Ishikawa (cell line): ENCODE data around the gene CIAO3.

Experiments used
- CEBPB ChIP-seq: IDR thresholded peaks from 2 replicates; pipeline ENCODE4 v1.6.1; 2012
- CREB1 ChIP-seq: IDR thresholded peaks from 2 replicates; pipeline ENCODE4 v1.6.1; 2012; ENCODE audit warnings: low read depth
- EGR1 ChIP-seq: IDR thresholded peaks from 2 replicates; pipeline ENCODE4 v1.6.1; 2012
- EP300 ChIP-seq: IDR thresholded peaks from 2 replicates; pipeline ENCODE4 v1.6.1; 2012; ENCODE audit warnings: borderline replicate concordance
- FOXM1 ChIP-seq: IDR thresholded peaks from 2 replicates; pipeline ENCODE4 v1.6.1; 2012; ENCODE audit warnings: low read depth, borderline replicate concordance
- NFIC ChIP-seq: IDR thresholded peaks from 2 replicates; pipeline ENCODE4 v1.6.1; 2012
- RAD21 ChIP-seq: IDR thresholded peaks from 2 replicates; pipeline ENCODE4 v1.6.1; 2012; ENCODE audit warnings: low read depth
- REST ChIP-seq: IDR thresholded peaks from 2 replicates; pipeline ENCODE4 v1.6.1; 2012; ENCODE audit warnings: low read depth, mild to moderate bottlenecking
- TAF1 ChIP-seq: IDR thresholded peaks from 2 replicates; pipeline ENCODE4 v1.6.1; 2012; ENCODE audit warnings: low read depth, mild to moderate bottlenecking
- TCF12 ChIP-seq: IDR thresholded peaks from 2 replicates; pipeline ENCODE4 v1.6.1; 2012; ENCODE audit warnings: low read depth
- TEAD4 ChIP-seq: IDR thresholded peaks from 2 replicates; pipeline ENCODE4 v1.6.1; 2012
- USF1 ChIP-seq: IDR thresholded peaks from 2 replicates; pipeline ENCODE4 v1.6.1; 2012
- YY1 ChIP-seq: IDR thresholded peaks from 2 replicates; pipeline ENCODE4 v1.6.1; 2012; ENCODE audit warnings: low read depth
- ZBTB7A ChIP-seq: IDR thresholded peaks from 2 replicates; pipeline ENCODE4 v1.6.1; 2012; ENCODE audit warnings: low read depth
- TF ChIP-seq, protein P1 (sequence below): IDR thresholded peaks from 2 replicates; pipeline ENCODE4 v1.6.1; 2012

Gene CIAO3

GRCh38 chr16:711084-711483 lies 29.7 kb downstream of the CIAO3 start:
- TF ChIP-seq CEBPB (no peak), USF1 (no peak)

- TF ChIP-seq CREB1 (no peak), TCF12 (no peak), NFIC (no peak), CEBPB (no peak), FOXM1 (no peak), USF1 (no peak), ZBTB7A (no peak), EP300 (no peak), EGR1 (no peak), TAF1 (no peak), TEAD4 (no peak), REST (no peak), RAD21 (no peak), YY1 (no peak)
- TF ChIP-seq, protein P1, sequence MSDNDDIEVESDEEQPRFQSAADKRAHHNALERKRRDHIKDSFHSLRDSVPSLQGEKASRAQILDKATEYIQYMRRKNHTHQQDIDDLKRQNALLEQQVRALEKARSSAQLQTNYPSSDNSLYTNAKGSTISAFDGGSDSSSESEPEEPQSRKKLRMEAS: no peak
These were observed 30.2 kb downstream of the CIAO3 start for GRCh38 chr16:710500-711075.

DNA sequence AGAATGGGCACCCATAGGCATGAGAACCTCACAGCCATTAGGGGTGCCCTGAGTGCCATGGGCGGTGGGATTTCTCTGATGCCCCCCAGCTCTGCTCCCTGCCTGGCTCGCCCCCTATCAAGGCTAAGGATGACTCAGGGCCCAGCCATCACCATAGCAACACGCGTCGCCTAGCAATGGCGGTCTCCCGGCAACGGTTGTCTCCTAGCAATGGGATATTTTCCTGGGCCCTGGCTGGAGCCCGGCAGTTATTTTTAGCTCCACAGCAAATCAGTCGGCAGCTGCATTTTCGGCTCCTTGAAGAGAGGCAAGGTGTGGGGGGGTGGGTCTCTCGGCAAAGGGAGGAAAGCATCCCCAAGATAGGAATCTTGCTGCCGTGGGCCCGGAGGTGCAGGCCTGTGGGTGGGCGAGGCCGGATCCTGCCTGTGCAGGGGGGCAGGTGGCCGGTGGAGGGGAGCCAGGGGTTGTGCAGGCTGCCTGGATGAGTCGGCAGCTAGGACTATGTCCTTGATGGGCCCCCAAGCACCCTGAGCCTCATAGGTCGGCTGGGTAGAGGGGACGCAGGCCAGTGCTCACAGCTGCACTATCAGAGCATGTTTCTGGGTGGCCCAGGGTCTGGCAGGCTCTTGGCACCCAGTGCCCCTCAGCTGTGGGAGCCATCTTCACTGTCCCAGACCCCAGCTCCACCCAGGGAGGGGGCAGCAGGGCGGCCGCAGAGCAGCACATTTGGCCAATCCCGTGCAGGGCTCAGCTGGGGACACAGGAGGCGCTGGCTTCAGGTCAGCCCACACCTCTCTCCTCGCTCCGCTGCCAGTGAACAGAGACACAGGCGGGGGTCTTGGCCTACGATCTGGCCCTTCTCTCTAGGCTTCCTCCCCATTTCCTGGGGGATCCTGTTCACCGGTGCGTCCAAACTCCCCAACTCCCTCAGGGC lies 31.0 kb downstream of the CIAO3 start:
- peak; percentile 68 for TF ChIP-seq EGR1
- no peak for TF ChIP-seq TAF1
- TF ChIP-seq USF1: no peak
- TF ChIP-seq FOXM1: peak; percentile 93

DNA sequence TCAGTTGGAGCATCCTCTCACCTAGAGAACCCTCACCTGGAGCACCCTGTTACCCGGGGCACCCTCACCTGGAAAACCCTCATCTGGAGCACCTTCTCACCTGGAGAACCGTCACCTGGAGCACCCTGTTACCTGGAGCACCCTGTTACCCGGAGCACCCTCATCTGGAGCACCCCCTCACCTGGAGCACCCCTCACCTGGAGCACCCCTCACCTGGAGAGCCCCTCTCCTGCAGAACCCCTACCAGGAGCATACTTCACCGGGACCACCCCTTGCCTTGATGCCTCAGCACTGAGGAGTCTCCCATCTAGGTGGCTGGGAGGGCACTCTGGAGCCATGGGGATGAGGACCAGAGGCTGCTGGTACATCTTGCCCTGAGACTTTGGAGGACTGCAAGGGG lies 31.8 kb downstream of the CIAO3 start:
- TF ChIP-seq TAF1: no peak

- TF ChIP-seq USF1 (no peak), YY1 (no peak), ZBTB7A (no peak), TAF1 (no peak), NFIC (no peak), TEAD4 (no peak), EP300 (no peak), CREB1 (no peak), EGR1 (no peak), TCF12 (no peak), RAD21 (no peak)
- TF ChIP-seq, protein P1: no peak
These were observed 32.8 kb downstream of the CIAO3 start for GRCh38 chr16:708019-708418.

GRCh38 chr16:707062-707538 lies 33.7 kb downstream of the CIAO3 start:
- TF ChIP-seq TAF1 (no peak), EGR1 (peak; percentile 78), YY1 (no peak), TEAD4 (0 out of 2 replicates have a peak, but pooled peaks have one; percentile 21), FOXM1 (no peak), NFIC (peak; percentile 56; the same call in 1 of the 2 replicates), CREB1 (no peak), USF1 (no peak), RAD21 (no peak), TCF12 (peak; percentile 44; the same call in 1 of the 2 replicates)
- TF ChIP-seq, protein P1: no peak
